Measurements from ENCODE around the gene NRL. TPM values are rescaled to one million over a fixed set of nuclear protein-coding genes. Genes with fewer than 3 reads are reported as not detected.
A peak's percentile ranks its signal among the peaks of the same experiment; 100 is the strongest.

The NRL gene
- total RNA-seq, 1 donor from 2014 or later: 3.5 TPM

- DNase-seq (ENCODE audit: low spot score) (no peak), ATAC-seq (no peak)
Observed at GRCh38 chr14:24145219-24145618, 30.5 kb upstream of the NRL start.

DNA sequence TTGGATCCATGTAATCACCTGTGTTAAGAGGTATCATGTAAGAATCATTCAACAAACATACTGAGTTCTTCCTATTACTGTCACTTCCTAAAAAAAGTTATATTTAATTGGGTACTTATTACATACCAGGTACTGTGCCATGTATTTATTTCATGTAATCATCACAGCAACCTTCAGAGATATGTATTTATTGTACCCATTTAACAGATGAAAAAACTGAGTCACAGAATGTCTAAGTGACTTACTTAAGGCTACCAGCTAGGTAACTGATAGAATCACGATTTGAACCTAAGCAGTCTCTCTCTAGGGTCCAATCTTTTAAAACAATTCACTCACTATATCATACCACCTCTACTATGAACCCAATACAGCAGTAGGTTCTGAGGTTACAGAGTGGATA is 29.7 kb upstream of the NRL start:
- ATAC-seq: no peak
- no peak for DNase-seq (ENCODE audit: low spot score)

- DNase-seq (ENCODE audit: low spot score) (no peak), ATAC-seq (no peak)
Observed at GRCh38 chr14:24143511-24143910, 28.8 kb upstream of the NRL start.

DNA sequence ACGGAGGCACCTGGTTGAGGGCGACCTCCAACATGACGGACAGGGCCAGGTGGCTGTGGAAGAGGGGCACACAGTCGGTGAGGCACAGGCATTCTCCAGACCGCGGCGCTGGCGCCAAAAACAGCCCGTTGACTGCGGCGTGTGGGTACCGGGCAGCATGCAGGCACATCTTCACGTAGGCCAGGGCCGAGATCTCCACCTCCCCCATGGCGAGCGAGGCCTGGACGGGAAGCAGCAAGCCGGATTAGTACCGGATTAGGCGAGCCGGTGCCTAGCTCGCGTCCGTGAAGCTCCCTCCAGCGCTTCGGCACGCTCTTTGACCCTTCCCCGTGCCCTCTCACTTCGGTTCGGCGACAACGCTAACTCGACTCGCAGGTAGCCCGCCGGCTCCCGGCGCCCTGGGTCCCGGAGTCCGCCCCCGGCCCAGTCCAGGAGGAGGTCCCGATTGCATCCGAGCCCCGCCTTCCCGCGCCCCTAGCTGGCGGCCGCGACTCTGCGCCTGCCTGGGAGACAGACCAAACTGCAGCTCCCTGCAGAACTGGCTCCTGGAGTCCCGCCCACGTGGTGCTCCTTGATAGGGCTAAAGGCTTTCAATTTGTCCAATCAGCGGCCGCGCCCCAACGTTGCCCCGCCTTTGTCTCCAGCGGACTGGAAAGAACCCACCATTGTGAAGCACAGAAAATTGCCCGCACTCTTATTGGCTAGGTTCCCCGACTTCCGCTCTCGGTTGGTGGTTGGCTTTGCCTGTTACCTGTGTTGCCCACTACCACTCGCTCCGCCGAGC is 26.5 kb upstream of the NRL start, which contains the start of gene EMC9:
EMC9 (minus strand) TSS at position 495 of the 784 bp plus-strand sequence; CDS start at position 208, 287 bp downstream.
- peak; percentile 86 for ATAC-seq
- peak; percentile 100 for DNase-seq (ENCODE audit: low spot score)

- no peak for DNase-seq (ENCODE audit: low spot score)
- ATAC-seq: no peak
Observed at GRCh38 chr14:24139272-24139934, 24.7 kb upstream of the NRL start.

DNA sequence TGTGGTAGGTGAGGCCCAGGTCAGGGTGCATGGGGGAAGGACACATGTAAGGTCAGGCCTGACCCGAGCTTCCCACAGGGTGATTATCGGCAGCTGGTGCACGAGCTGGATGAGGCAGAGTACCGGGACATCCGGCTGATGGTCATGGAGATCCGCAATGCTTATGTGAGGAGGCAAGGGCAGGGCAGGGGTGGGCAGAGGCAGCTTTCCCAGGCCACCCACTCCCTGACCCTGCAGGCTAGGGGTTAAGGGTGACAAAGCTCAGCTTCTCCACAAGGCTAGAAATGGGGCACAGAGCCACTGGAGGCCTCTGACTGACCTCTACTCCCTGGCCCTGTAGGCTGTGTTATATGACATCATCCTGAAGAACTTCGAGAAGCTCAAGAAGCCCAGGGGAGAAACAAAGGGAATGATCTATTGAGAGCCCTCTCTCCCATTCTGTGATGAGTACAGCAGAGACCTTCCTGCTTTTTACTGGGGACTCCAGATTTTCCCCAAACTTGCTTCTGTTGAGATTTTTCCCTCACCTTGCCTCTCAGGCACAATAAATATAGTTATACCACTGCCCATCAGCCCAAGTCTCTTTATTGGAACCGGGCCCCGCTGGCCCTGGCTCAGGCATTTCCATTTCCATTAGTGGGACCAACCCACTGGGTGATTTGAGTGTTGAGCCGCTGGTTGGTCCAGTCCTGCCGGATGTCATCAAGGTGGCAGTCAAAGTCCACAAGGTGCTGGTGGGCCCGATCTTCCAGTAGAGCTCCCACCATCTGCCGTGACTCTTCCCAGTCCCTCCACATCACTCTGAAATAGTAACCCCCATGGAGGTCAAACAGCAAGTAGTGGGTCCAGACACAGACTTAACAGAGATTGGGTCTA is 23.9 kb upstream of the NRL start:
- DNase-seq (ENCODE audit: low spot score) (no peak), ATAC-seq (no peak)

DNA sequence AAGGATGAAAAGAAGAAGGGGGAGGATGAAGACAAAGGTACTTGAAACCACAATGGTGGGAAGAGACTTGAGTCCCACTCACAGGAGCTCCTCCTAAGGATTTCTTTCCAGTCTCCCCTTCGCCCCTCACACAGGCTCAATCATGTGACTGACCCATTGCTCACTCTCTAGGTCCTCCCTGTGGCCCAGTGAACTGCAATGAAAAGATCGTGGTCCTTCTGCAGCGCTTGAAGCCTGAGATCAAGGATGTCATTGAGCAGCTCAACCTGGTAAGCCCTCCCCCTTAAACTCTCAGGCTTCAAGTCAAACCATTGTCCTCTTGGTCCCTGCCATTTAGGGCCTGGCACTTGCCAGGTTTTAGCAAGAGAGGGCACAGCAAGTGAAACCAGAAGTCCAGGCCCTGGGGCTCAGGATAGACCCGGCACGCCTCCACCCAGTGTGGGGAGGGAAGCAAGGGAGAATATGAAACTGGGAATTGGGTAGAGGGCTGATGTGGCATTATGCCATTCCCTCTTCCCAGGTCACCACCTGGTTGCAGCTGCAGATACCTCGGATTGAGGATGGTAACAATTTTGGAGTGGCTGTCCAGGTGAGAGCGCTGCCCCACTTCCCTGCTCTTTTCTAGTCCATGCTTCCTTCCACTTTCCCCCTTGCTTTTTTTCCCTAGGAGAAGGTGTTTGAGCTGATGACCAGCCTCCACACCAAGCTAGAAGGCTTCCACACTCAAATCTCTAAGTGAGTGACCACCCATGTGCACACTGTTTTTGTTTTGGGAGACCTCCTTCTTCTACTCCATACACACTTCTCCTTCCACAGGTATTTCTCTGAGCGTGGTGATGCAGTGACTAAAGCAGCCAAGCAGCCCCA is 23.0 kb upstream of the NRL start:
- ATAC-seq: no peak
- no peak for DNase-seq (ENCODE audit: low spot score)

GRCh38 chr14:24136684-24137528 is 22.2 kb upstream of the NRL start:
- no peak for DNase-seq (ENCODE audit: low spot score)
- ATAC-seq: no peak

DNA sequence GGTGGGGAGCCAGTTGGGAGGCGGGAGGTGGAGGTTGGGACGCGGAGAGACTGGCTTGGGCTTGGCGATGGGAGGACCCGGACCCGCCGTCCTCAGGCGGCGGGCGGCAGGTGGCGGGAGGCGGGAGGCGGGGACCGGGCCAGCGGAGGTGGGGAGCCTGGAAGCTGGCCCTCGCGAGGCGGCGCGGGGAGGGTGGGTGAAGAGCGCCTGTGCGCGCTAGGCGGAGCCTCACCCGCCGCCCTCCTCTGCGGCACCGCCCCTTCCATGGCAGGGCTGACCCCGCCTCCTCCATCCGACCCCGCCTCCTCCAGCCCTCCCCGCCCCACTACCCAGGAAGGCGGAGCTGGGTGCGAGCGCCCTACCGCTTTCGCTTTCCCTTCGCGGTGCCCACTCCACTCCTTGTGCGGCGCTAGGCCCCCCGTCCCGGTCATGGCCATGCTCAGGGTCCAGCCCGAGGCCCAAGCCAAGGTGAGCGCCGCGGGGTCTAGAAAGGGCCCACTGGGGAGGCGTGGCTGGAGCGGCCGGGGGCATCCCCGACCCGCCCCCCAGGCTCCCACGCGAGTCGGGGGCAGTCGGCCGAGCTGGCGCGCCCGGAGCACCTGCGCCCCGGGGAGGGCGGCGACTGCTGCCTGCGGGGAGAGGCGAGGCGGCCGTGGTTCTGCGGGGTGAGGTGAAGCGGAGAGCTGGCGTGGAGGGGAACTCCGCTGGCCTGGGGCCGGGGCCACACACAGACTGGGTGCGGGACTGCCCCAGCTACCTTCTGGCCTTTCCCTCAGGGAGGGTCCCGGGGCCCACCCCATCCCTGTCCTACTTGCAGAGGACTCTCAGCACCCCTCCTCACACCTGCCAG is 21.3 kb upstream of the NRL start, which contains the start of gene PSME1:
PSME1 (plus strand) TSS at position 361 of the 850 bp plus-strand sequence; CDS start at position 430, 69 bp downstream.
- ATAC-seq (peak; percentile 86), DNase-seq (ENCODE audit: low spot score) (peak; percentile 97)

DNA sequence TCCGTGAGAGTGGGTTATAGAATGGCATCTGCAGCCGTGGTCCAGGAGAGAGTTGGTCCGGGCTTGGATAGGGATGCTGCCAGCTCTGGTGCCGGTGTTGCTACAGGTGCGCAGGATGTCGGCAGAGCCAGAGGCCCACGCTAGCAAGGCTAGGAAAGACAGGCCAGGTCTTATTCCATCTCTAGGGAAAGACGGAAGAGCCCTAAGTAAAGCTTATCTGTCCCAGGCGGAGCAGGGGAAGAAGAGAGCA is 20.8 kb upstream of the NRL start:
- DNase-seq (ENCODE audit: low spot score) (no peak), ATAC-seq (no peak)

GRCh38 chr14:24133735-24134134 is 19.0 kb upstream of the NRL start:
- ATAC-seq (no peak), DNase-seq (ENCODE audit: low spot score) (no peak)

DNA sequence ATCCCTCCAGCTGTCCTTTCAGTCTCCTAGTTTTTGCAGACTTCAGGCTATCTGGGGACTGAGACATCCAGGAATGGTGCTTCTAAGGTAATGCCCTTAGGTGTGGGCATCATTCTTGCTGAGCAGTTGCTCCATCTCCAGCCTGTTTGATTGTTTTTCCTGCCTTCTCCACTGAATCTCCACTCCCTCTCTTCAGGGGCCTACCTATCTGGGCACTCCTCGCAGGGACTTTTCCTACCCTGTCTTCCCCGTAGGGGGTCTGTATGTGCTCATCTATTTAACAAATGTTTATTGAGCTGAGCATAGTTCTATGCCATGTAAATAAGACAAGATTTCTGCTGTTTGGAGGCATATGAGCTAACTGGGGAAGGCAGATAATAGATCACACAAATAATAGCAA is 18.2 kb upstream of the NRL start:
- ATAC-seq: no peak

GRCh38 chr14:24132061-24132685 is 17.4 kb upstream of the NRL start:
- ATAC-seq (peak; percentile 32), DNase-seq (ENCODE audit: low spot score) (peak; percentile 81)

More for the DNA sequence above, 18.2 kb upstream of the NRL start:
- DNase-seq (ENCODE audit: low spot score): no peak

GRCh38 chr14:24131549-24131966 is 16.8 kb upstream of the NRL start:
- DNase-seq (ENCODE audit: low spot score) (no peak), ATAC-seq (peak; percentile 19)

DNA sequence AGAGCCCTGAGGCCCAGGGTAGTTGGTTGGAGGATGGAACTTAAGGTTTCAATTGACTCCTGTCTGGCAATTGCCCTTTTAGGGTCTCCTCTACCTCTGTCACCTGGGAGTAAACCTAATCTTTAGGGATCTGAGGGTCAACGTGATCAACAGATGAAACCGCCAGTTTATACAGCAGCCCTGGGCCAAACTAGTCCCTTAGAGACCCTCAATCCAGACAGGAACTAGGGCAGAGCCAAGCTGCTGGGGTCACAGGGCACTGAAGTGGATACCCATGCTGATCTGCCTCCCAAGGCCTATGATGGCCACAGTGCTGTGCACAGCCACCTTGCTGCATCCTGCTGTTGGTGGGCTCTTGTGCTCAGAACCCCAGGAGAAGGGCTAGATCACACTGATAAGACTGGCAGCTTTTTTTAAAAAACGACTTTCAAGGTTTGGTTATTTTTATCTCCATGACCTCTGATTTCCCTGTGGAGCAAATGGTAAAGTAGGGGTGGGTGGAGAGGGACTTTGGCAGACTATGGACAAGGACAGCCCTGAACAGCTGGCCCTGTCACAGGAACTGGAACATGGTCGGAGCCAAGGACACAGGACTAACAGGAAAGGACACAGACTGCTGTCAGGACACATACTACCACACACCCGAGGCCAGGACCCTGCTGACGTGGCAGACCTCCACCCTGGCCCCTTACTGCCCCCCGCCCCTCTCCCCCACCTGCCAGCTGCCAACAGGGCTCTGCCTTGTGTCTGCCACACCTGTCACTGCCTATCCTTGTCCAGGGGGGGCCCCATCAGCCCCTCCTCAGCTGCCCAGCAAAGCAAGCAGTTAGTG is 16.2 kb upstream of the NRL start:
- ATAC-seq (peak; percentile 70), DNase-seq (ENCODE audit: low spot score) (peak; percentile 90)

- DNase-seq (ENCODE audit: low spot score) (no peak), ATAC-seq (no peak)
Observed at GRCh38 chr14:24130380-24130716, 15.6 kb upstream of the NRL start, which contains the start of gene FITM1. TSS of gene FITM1 (plus strand) at chr14:24130659. CDS start at chr14:24131564, 905 bp downstream.

DNA sequence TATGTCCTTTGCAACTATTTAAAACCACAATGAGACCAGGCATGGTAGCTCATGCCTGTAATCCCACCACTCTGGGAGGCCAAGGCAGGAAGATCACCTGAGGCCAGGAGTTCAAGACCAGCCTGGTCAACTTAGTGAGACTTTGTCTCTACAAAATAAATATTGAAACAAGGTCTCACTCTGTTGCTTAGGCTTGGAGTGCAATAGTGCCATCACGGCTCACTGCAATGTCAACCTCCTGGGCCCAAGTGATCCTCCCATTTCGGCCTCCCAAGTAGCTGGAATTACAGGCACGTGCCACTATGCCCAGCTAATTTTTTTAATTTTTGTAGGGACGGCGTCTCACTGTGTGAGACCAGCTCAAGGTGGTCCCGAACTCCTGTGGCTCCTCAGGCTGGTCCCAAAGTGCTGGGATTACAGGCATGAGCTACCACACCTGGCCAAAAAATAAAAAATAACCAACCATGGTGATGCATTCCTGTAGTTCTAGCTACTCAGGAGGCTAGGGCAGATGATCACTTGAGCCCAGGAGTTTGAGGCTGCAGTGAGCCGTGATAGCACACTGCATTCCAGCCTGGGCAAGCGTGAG is 14.8 kb upstream of the NRL start:
- ATAC-seq: no peak

More for the DNA sequence above, 14.8 kb upstream of the NRL start:
- no peak for DNase-seq (ENCODE audit: low spot score)

Measured in left lobe of liver (tissue), 2 donors.